DMS 273 (cell line): Measurements from ENCODE around the gene RBCK1.
A peak's percentile ranks its signal among the peaks of the same experiment; 100 is the strongest.

ENCODE experiments used
- DNase-seq: peaks from one replicate; lab custom pipeline; 2025; ENCODE audit not compliant: unreplicated experiment; lab: John Stamatoyannopoulos, UW

The RBCK1 gene

GRCh38 chr20:397432-398237 is 10.5 kb upstream of the RBCK1 start:
- DNase-seq = no peak

- no peak for DNase-seq
Measured at GRCh38 chr20:399182-399707, 8.9 kb upstream of the RBCK1 start.

- no peak for DNase-seq
Measured at GRCh38 chr20:400128-400453, 8.0 kb upstream of the RBCK1 start.

- peak; percentile 92 for DNase-seq
Measured at GRCh38 chr20:400454-401275, 7.4 kb upstream of the RBCK1 start.

- no peak for DNase-seq
Measured at GRCh38 chr20:401682-402495, 6.2 kb upstream of the RBCK1 start.

GRCh38 chr20:402496-402885 is 5.6 kb upstream of the RBCK1 start:
- no peak for DNase-seq

- no peak for DNase-seq
Measured at GRCh38 chr20:402898-403581, 5.1 kb upstream of the RBCK1 start.

GRCh38 chr20:403582-403957 is 4.5 kb upstream of the RBCK1 start:
- no peak for DNase-seq

GRCh38 chr20:404088-404487 is 4.0 kb upstream of the RBCK1 start:
- no peak for DNase-seq

GRCh38 chr20:406200-407132 is 1.6 kb upstream of the RBCK1 start:
- DNase-seq = no peak

GRCh38 chr20:407133-407952 is 756 bp upstream of the RBCK1 start:
- peak; percentile 91 for DNase-seq

- DNase-seq = peak; percentile 67
Measured at GRCh38 chr20:408843-409696, 971 bp downstream of the RBCK1 start.

- DNase-seq = peak; percentile 92
Measured at GRCh38 chr20:409697-410559, 1.8 kb downstream of the RBCK1 start.

GRCh38 chr20:412081-412480 is 4.0 kb downstream of the RBCK1 start:
- no peak for DNase-seq

GRCh38 chr20:414161-414560 is 6.1 kb downstream of the RBCK1 start:
- DNase-seq = no peak

- no peak for DNase-seq
Measured at GRCh38 chr20:415820-416322, 7.8 kb downstream of the RBCK1 start.
